Gastrocnemius medialis (tissue), 4 donors: ENCODE measurements around the gene RAP1B. TPM values are rescaled to one million over a fixed set of nuclear protein-coding genes. Genes with fewer than 3 reads are reported as not detected.

Experiments used
- ATAC-seq, 2 donors: fragments of 150-250 bp; one replicate each; pipeline ENCODE4 v1.9.1; 2016
- DNase-seq, 2 donors: peaks; one replicate each; pipeline ENCODE4 v3.0.0-alpha.2; 2019
- H3K27ac ChIP-seq, 4 donors: fragments of 200-600 bp; sonication (generic); 1 replicate in 1 of 4; 2 replicates in 3 of 4; pipeline ENCODE4 v1.5.1; 2016 to 2018; ENCODE audit warnings: mild to moderate bottlenecking in 2 of 4, moderate library complexity in 1 of 4
- H3K27me3 ChIP-seq, 3 donors: fragments of 200-600 bp; sonication (generic) in 2 of 3; 1 replicate in 1 of 3; 2 replicates in 2 of 3; pipeline versions ENCODE4 v1.5.1 to v1.6.0; 2016 to 2019; ENCODE audit warnings: mild to moderate bottlenecking in 1 of 3, moderate library complexity in 1 of 3
- H3K36me3 ChIP-seq, 2 donors: fragments of 200-600 bp; sonication (generic) in 1 of 2; one replicate each; pipeline ENCODE4 v1.5.1; 2017 to 2018
- H3K4me1 ChIP-seq, 2 donors: fragments of 200-600 bp; sonication (generic) in 1 of 2; one replicate each; pipeline ENCODE4 v1.5.1; 2016 to 2017; ENCODE audit warnings: mild to moderate bottlenecking in 2 of 2
- H3K4me3 ChIP-seq, 4 donors: fragments of 200-600 bp; sonication (generic) in 3 of 4; 1 replicate in 1 of 4; 2 replicates in 3 of 4; pipeline ENCODE4 v1.5.1; 2016 to 2019; ENCODE audit warnings: mild to moderate bottlenecking in 2 of 4
- H3K9me3 ChIP-seq, 3 donors: fragments of 200-600 bp; sonication (generic) in 2 of 3; 1 replicate in 1 of 3; 2 replicates in 2 of 3; pipeline ENCODE4 v1.5.1; 2016 to 2019
- CTCF ChIP-seq, 5 experiments: fragments of 450-650 bp in 3 of 5; fragments of 200-600 bp in 2 of 5; sonication (generic) in 2 of 5; IDR thresholded peaks in 4 of 5; conservative IDR thresholded peaks in 1 of 5; 1 replicate in 4 of 5; 2 replicates in 1 of 5; pipeline ENCODE4 v1.5.1; 2016 to 2019; ENCODE audit warnings: antibody characterized with exemption in 5 of 5, mild to moderate bottlenecking in 3 of 5, moderate library complexity in 3 of 5
- POLR2A ChIP-seq, 2 donors: fragments of 450-650 bp; IDR thresholded peaks; one replicate each; pipeline ENCODE4 v1.6.1; 2017; ENCODE audit warnings: antibody characterized with exemption in 2 of 2, mild to moderate bottlenecking in 2 of 2, moderate library complexity in 2 of 2
- in situ Hi-C, 4 donors: fragments of 200-750 bp; cut with MboI; loops; one replicate each; pipeline versions ENCODE4 v1.15.0 to v1.8.0; 2017; ENCODE audit warnings: low sequenced_read_pairs in 4 of 4
- intact Hi-C: fragments of 100-400 bp; cut with DNase I; formaldehyde crosslinking; loops from one replicate; pipeline ENCODE4 v1.15.1; 2023; ENCODE audit warnings: low total_unique reads
- total RNA-seq, 4 donors: library from RNA; depleted of rRNA; stranded (reverse); fragments of >200 nt; gene quantifications; one replicate each; pipeline versions ENCODE4 v1.1.0 to v1.2.3, GENCODE V29; 2016

The RAP1B gene
- total RNA-seq, 4 donors from 2014 or later, result 58.4 to 93.8 (median 71.9) TPM

GRCh38 chr12:68579254-68579653, 31.4 kb upstream of the RAP1B start:
- Histone ChIP-seq H3K27ac (no peak overlapping the region), H3K4me1 (no peaks in the 10 kb centered on the region), H3K9me3 (no peaks in the 10 kb centered on the region), H3K4me3 (no peak overlapping the region), H3K27me3 (no peaks in the 10 kb centered on the region), H3K36me3 (no peaks in the 10 kb centered on the region)
- in situ Hi-C loops, result no loop called here
- no peak for DNase-seq
- ATAC-seq, result no peak
- intact Hi-C loops, result no loop called here
- no peak for TF ChIP-seq CTCF (IDR thresholded peaks at IDR 0.05 in 4 of 5, conservative IDR thresholded peaks at IDR 0.05 in 1 of 5)
- TF ChIP-seq POLR2A (IDR thresholded peaks at IDR 0.05), result no peak

GRCh38 chr12:68580911-68581310, 29.8 kb upstream of the RAP1B start:
- H3K9me3 ChIP-seq, result no peaks in the 10 kb centered on the region
- no peak overlapping the region for H3K4me3 ChIP-seq
- intact Hi-C loops (no loop called here), in situ Hi-C loops (no loop called here)
- no peak for DNase-seq
- TF ChIP-seq POLR2A (IDR thresholded peaks at IDR 0.05), result no peak
- TF ChIP-seq CTCF (IDR thresholded peaks at IDR 0.05 in 4 of 5, conservative IDR thresholded peaks at IDR 0.05 in 1 of 5), result no peak
- H3K27ac ChIP-seq, result no peak overlapping the region
- no peaks in the 10 kb centered on the region for H3K27me3 ChIP-seq
- ATAC-seq, result no peak
- no peaks in the 10 kb centered on the region for H3K36me3 ChIP-seq
- no peaks in the 10 kb centered on the region for H3K4me1 ChIP-seq

- in situ Hi-C loops, result no loop called here
- H3K4me3 ChIP-seq, result no peak overlapping the region
- no peak for TF ChIP-seq CTCF (IDR thresholded peaks at IDR 0.05 in 4 of 5, conservative IDR thresholded peaks at IDR 0.05 in 1 of 5)
- no peak for TF ChIP-seq POLR2A (IDR thresholded peaks at IDR 0.05)
- no peaks in the 10 kb centered on the region for H3K9me3 ChIP-seq
- ATAC-seq (no peak), DNase-seq (no peak)
- H3K4me1 ChIP-seq, result no peaks in the 10 kb centered on the region
- intact Hi-C loops, result no loop called here
- no peaks in the 10 kb centered on the region for H3K27me3 ChIP-seq
- no peak overlapping the region for H3K27ac ChIP-seq
- H3K36me3 ChIP-seq, result no peaks in the 10 kb centered on the region
These were observed 28.8 kb upstream of the RAP1B start for GRCh38 chr12:68581926-68582325.

GRCh38 chr12:68585966-68586365, 24.7 kb upstream of the RAP1B start:
- no peak for ATAC-seq
- in situ Hi-C loops, result no loop called here
- no peak for TF ChIP-seq POLR2A (IDR thresholded peaks at IDR 0.05)
- no peak for TF ChIP-seq CTCF (IDR thresholded peaks at IDR 0.05 in 4 of 5, conservative IDR thresholded peaks at IDR 0.05 in 1 of 5)

GRCh38 chr12:68587448-68587873, 23.2 kb upstream of the RAP1B start:
- in situ Hi-C loops (no loop called here), intact Hi-C loops (no loop called here)
- H3K4me3 ChIP-seq, result no peak overlapping the region
- H3K36me3 ChIP-seq, result no peaks in the 10 kb centered on the region
- no peaks in the 10 kb centered on the region for H3K4me1 ChIP-seq
- H3K9me3 ChIP-seq, result no peaks in the 10 kb centered on the region
- no peak for TF ChIP-seq POLR2A (IDR thresholded peaks at IDR 0.05)
- TF ChIP-seq CTCF (IDR thresholded peaks at IDR 0.05 in 4 of 5, conservative IDR thresholded peaks at IDR 0.05 in 1 of 5), result no peak
- H3K27me3 ChIP-seq, result no peaks in the 10 kb centered on the region
- no peak for ATAC-seq
- no peak overlapping the region for H3K27ac ChIP-seq
- no peak for DNase-seq

More at GRCh38 chr12:68585966-68586365, 24.7 kb upstream of the RAP1B start:
- Histone ChIP-seq H3K27ac (no peak overlapping the region), H3K4me1 (no peaks in the 10 kb centered on the region), H3K36me3 (no peaks in the 10 kb centered on the region), H3K9me3 (no peaks in the 10 kb centered on the region), H3K27me3 (no peaks in the 10 kb centered on the region), H3K4me3 (no peak overlapping the region)
- intact Hi-C loops, result no loop called here
- DNase-seq, result no peak
